Erythroblast (primary cell): ENCODE results near the gene OR8H2.

Source experiments
- GATA1 ChIP-seq: IDR thresholded peaks from 2 replicates; pipeline ENCODE4 v1.6.1; 2011; ENCODE audit warnings: low read depth, mild to moderate bottlenecking, control low read depth, low read length, moderate library complexity
- POLR2A ChIP-seq: IDR thresholded peaks from 2 replicates; pipeline ENCODE4 v1.6.1; 2011; ENCODE audit warnings: mild to moderate bottlenecking, low read length

DNA sequence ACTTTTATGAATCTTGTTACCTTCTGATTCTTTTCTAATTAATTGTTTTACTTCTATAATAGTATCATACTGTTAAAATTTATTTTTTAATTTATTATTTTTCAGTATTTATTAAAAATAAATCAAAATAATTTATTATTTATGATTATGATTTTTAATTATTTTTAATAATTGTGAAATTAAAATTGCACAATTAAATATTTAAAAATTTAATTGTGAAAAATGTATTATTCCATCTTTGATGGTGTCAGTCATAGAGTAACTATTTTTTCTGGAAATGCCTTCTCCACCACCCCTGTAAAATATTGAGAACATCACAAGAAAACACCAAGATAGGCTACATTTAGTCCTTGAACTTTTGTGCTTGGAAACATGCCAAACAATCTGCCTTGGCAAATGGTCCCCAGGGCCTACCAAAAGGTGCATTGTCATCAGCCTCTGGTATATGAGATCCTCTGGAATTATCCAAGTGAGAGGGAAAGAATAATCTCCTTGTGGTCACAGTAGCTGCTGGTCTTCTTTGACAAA, at the start of gene OR8H2:
- TF ChIP-seq POLR2A (no peak), GATA1 (no peak)
